ENCODE data around the gene PIN1. TPM values are rescaled to one million over a fixed set of nuclear protein-coding genes. Genes with fewer than 3 reads are reported as not detected.

Gene PIN1
- total RNA-seq, 1 donor from 2014 or later: 67.3 TPM

GRCh38 chr19:9878511-9879196 is 43.5 kb downstream of the PIN1 start:
- FAIRE-seq: no peak
- no peak for DNase-seq (ENCODE audit: low spot score in 2 of 2)

- no peak for DNase-seq (ENCODE audit: low spot score in 2 of 2)
- FAIRE-seq: no peak
Measured at GRCh38 chr19:9881720-9882119, 46.6 kb downstream of the PIN1 start.

- DNase-seq (ENCODE audit: low spot score in 2 of 2): no peak
- no peak for FAIRE-seq
Measured at GRCh38 chr19:9883231-9883758, 48.2 kb downstream of the PIN1 start.

- DNase-seq (ENCODE audit: low spot score in 2 of 2) (no peak), FAIRE-seq (no peak)
Measured at GRCh38 chr19:9883764-9884163, 48.6 kb downstream of the PIN1 start.

- FAIRE-seq: no peak
- no peak for DNase-seq (ENCODE audit: low spot score in 2 of 2)
Measured at GRCh38 chr19:9885077-9885552, 50.0 kb downstream of the PIN1 start.

- FAIRE-seq (no peak), DNase-seq (ENCODE audit: low spot score in 2 of 2) (no peak)
Measured at GRCh38 chr19:9891609-9892373, 56.7 kb downstream of the PIN1 start.

Small RNA genes within 50 kb of the gene (small RNA-seq; reads per million reads assigned to genes)
- gene RF00156: not detected

Other genes with a start within 250 kb of the PIN1 start
- 39.5 TPM for gene ZNF561, start 214.1 kb upstream of the PIN1 start, total RNA-seq
- 87.2 TPM for gene ZNF562, start 160.2 kb upstream of the PIN1 start, total RNA-seq
- gene ZNF846, start 66.6 kb upstream of the PIN1 start, total RNA-seq: 17.1 TPM
- 6.5 TPM for gene FBXL12, start 16.2 kb upstream of the PIN1 start, total RNA-seq
- 97.4 TPM for gene UBL5, start 7.4 kb upstream of the PIN1 start, total RNA-seq
- gene OLFM2, start 101.2 kb downstream of the PIN1 start, total RNA-seq: 86.4 TPM
- gene COL5A3, start 175.2 kb downstream of the PIN1 start, total RNA-seq: 0.82 TPM
- not detected for gene RDH8, start 178.2 kb downstream of the PIN1 start, total RNA-seq